Breast epithelium (tissue), 4 donors: Measurements from ENCODE around the gene MAN1C1. TPM values are rescaled to one million over a fixed set of nuclear protein-coding genes. Genes with fewer than 3 reads are reported as not detected.

Experiments
- DNase-seq, 2 donors: peaks; one replicate each; pipeline ENCODE4 v3.0.0-alpha.2; 2019; ENCODE audit warnings: low spot score in 2 of 2
- H3K27ac ChIP-seq, 2 donors: fragments of 200-600 bp; sonication (generic) in 1 of 2; one replicate each; pipeline ENCODE4 v1.5.1; 2016 to 2019; ENCODE audit warnings: mild to moderate bottlenecking in 1 of 2
- H3K27me3 ChIP-seq, 2 donors: fragments of 200-600 bp; sonication (generic) in 1 of 2; one replicate each; pipeline versions ENCODE4 v1.5.1 to v1.6.0; 2017 to 2019; ENCODE audit warnings: control low read depth in 1 of 2, mild to moderate bottlenecking in 1 of 2
- H3K36me3 ChIP-seq: fragments of 200-600 bp; one replicate; pipeline ENCODE4 v1.5.1; 2019
- H3K4me1 ChIP-seq, 2 donors: fragments of 200-600 bp; sonication (generic); one replicate each; pipeline ENCODE4 v1.5.1; 2016 to 2019; ENCODE audit warnings: control low read depth in 1 of 2
- H3K4me3 ChIP-seq, 3 donors: fragments of 200-600 bp; sonication (generic); 1 replicate in 2 of 3; 2 replicates in 1 of 3; pipeline ENCODE4 v1.5.1; 2016 to 2019; ENCODE audit warnings: mild to moderate bottlenecking in 3 of 3, moderate library complexity in 2 of 3
- H3K9me3 ChIP-seq, 2 donors: fragments of 200-600 bp; sonication (generic) in 1 of 2; one replicate each; pipeline ENCODE4 v1.5.1; 2016 to 2019; ENCODE audit warnings: control low read depth in 1 of 2
- POLR2A ChIP-seq: fragments of 450-650 bp; IDR thresholded peaks from one replicate; pipeline ENCODE4 v1.6.1; 2016; ENCODE audit warnings: antibody characterized with exemption, mild to moderate bottlenecking, moderate library complexity
- POLR2AphosphoS5 ChIP-seq, 3 donors: sonication (generic); formaldehyde crosslinking; IDR thresholded peaks; one replicate each; pipeline ENCODE4 v1.6.1; 2017; ENCODE audit warnings: antibody characterized with exemption in 3 of 3
- intact Hi-C: fragments of 100-400 bp; cut with DNase I; formaldehyde crosslinking; loops from one replicate; pipeline ENCODE4 v1.15.1; 2023; ENCODE audit warnings: low total_unique reads
- total RNA-seq, 3 donors: library from RNA; depleted of rRNA; stranded (reverse); fragments of >200 nt; gene quantifications; one replicate each; pipeline ENCODE4 v1.1.0, GENCODE V29; 2016
- TF ChIP-seq, protein P1 (sequence below), 3 donors: fragments of 450-650 bp; IDR thresholded peaks; one replicate each; pipeline ENCODE4 v1.5.1; 2016 to 2017; ENCODE audit warnings: antibody characterized with exemption in 3 of 3, mild to moderate bottlenecking in 3 of 3, moderate library complexity in 3 of 3

MAN1C1 gene
- total RNA-seq, 3 donors from 2014 or later: 6.7 to 13.8 (median 6.9) TPM

DNA sequence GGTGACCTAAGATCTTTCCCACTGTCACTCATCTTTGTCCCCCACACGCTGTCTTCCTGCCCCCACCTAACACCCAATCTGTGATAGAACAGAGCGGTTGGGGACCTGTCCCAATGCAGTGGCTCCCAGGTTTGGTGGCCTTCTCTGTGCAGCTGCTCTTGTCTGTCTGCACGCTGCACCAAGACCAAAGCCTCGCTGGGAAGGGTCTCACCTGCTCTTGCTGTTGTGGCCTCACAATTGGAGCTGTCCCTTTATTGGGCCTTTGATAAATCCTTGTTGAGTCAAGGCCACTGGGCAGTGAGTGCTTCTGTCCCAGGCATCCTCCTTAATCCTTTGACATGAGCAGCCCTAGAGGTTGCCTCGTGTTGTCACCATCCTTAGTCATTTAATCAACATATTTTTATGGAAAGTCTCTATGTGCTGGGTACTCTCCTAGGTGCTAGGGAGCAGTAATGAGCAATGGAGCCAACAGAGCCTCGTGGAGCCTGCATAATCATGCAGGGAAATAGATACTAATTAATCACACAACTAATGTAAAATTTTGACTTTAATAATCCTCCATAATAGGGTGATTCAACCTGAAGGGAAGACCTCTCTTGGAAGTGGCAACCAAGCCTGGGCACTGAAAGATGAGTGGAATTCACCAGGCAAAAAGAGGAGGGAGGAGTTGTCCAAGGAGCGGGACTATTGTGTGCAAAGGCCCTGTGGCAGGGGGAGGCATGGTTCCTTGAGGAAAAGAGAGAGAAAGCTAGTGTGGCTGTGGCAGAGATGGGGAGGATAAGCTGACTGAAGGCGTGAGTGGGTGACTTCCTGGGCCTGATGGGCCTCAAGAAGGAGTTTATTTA is 57.6 kb downstream of the MAN1C1 start:
- TF ChIP-seq POLR2A: no peak
- TF ChIP-seq POLR2AphosphoS5 (IDR thresholded peaks at IDR 0.05): no peak
- TF ChIP-seq, protein P1, sequence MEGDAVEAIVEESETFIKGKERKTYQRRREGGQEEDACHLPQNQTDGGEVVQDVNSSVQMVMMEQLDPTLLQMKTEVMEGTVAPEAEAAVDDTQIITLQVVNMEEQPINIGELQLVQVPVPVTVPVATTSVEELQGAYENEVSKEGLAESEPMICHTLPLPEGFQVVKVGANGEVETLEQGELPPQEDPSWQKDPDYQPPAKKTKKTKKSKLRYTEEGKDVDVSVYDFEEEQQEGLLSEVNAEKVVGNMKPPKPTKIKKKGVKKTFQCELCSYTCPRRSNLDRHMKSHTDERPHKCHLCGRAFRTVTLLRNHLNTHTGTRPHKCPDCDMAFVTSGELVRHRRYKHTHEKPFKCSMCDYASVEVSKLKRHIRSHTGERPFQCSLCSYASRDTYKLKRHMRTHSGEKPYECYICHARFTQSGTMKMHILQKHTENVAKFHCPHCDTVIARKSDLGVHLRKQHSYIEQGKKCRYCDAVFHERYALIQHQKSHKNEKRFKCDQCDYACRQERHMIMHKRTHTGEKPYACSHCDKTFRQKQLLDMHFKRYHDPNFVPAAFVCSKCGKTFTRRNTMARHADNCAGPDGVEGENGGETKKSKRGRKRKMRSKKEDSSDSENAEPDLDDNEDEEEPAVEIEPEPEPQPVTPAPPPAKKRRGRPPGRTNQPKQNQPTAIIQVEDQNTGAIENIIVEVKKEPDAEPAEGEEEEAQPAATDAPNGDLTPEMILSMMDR (IDR thresholded peaks at IDR 0.05): no peak
- H3K4me1 ChIP-seq: no peaks in the 10 kb centered on the region
- H3K27ac ChIP-seq: no peak overlapping the region
- no peak overlapping the region for H3K4me3 ChIP-seq
- H3K36me3 ChIP-seq: no peaks in the 10 kb centered on the region
- intact Hi-C loops: no loop called here
- DNase-seq: no peak
- no peaks in the 10 kb centered on the region for H3K27me3 ChIP-seq
- no peaks in the 10 kb centered on the region for H3K9me3 ChIP-seq

DNA sequence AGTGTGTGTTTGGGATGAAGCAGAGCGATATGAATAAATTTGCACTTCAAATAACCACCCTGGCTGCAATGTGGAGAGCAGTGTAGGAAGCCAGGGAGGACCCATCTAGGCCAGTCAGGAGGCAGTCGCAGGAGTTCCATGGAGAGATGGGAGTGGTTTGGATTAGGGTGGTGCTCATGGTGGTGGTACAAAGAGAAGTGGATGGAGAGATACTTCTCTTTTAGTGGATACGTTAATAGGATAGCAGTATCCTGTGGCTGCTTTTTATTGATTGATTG is 58.2 kb downstream of the MAN1C1 start:
- Histone ChIP-seq H3K27ac (no peak overlapping the region), H3K4me1 (no peaks in the 10 kb centered on the region), H3K27me3 (no peaks in the 10 kb centered on the region), H3K4me3 (no peak overlapping the region), H3K9me3 (no peaks in the 10 kb centered on the region), H3K36me3 (no peaks in the 10 kb centered on the region)
- intact Hi-C loops: no loop called here
- TF ChIP-seq, protein P1 (IDR thresholded peaks at IDR 0.05): no peak
- TF ChIP-seq POLR2AphosphoS5 (IDR thresholded peaks at IDR 0.05) (no peak), POLR2A (no peak)
- no peak for DNase-seq

DNA sequence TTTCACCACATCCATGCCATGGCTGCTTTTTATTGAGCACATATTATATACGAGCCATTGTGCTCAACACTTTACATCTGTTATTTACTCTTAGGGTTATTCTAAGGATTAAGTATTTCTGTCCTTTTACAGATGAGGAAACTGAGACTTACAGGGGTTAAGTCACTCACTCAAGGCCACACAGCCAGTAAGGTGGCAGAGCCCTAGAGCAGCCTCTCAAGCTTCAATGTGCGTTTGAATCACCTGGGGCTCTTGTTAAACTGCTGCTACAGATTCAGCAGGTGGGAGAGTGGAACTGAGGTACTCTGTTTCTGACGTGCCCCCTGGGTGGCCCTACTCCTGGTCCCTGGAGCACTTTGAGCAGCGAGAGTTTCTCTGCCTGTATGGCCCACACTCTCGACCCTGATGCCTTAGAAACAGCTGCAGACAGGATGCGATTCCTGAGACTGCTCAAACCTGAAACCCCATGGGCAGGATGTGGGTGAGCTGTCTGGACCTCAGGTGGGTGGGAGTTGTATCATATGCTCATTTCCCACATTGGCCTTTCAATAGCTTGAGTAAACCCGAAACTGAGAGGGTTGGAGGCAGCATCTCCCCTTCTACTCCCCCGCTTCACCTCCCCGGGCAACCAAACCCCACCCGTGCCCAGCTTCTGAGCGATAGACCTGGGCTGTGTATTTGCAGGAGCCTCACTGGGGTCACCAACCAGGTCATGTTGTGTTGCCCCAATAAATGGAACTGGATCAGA is 59.3 kb downstream of the MAN1C1 start:
- Histone ChIP-seq H3K9me3 (no peaks in the 10 kb centered on the region), H3K27me3 (no peaks in the 10 kb centered on the region), H3K36me3 (no peaks in the 10 kb centered on the region), H3K4me3 (no peak overlapping the region), H3K27ac (no peak overlapping the region), H3K4me1 (no peaks in the 10 kb centered on the region)
- intact Hi-C loops: no loop called here
- no peak for DNase-seq
- TF ChIP-seq POLR2AphosphoS5 (IDR thresholded peaks at IDR 0.05): no peak
- no peak for TF ChIP-seq POLR2A
- TF ChIP-seq, protein P1 (IDR thresholded peaks at IDR 0.05): no peak

DNA sequence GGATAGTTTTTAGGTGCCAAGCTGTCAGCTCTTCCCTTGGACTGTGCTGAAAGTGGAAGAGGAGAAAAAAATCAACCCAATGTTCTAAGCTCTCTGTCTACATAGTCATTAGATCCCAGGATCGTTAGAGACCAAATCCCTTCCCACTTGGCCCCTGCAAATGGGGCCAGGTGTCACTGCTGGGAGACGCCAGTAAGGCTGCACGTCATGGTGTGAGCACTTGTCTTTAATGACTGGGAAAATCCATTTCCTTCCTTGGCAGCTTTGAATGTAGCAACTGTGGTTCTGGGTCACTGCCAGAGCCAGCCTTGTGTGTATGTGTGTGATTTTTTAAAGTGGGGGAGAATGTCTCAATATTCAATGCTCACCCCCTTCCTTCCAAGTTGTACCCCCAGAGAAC is 59.9 kb downstream of the MAN1C1 start:
- H3K9me3 ChIP-seq: no peaks in the 10 kb centered on the region
- no peak overlapping the region for H3K27ac ChIP-seq
- TF ChIP-seq POLR2AphosphoS5 (IDR thresholded peaks at IDR 0.05) (no peak), POLR2A (no peak)
- TF ChIP-seq, protein P1 (IDR thresholded peaks at IDR 0.05): no peak
- intact Hi-C loops: no loop called here
- H3K4me3 ChIP-seq: no peak overlapping the region
- DNase-seq: no peak
- no peaks in the 10 kb centered on the region for H3K4me1 ChIP-seq
- H3K27me3 ChIP-seq: no peaks in the 10 kb centered on the region
- H3K36me3 ChIP-seq: no peaks in the 10 kb centered on the region

DNA sequence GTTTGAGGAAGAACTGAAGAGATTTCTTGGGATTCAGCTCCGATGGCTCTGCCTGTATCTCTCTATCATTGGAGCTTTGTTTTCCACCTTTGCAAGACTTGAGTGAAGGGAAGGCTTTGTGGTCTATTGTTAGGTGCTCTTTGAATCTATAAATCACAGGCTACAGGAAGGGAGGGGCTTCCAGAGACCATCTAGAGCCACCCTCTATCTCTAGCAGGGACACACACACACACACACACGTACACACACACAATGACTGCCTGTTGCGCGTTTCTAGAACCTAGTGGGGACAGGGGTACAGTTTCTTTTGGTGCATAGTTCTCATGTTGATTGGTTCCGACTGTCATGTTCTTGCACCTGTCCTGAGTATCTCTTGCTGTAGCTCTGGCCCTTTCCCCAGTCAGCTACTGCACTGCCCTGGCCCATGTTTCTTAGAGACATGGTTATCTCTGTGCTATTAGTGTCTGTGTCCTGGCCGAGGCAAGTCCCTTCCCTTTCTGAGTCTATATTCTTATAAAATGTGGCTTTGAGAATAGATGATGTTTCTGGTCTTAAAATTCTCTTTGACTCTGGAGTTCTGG is 60.7 kb downstream of the MAN1C1 start:
- H3K9me3 ChIP-seq: no peaks in the 10 kb centered on the region
- no peaks in the 10 kb centered on the region for H3K36me3 ChIP-seq
- TF ChIP-seq POLR2A (no peak), POLR2AphosphoS5 (IDR thresholded peaks at IDR 0.05) (no peak)
- TF ChIP-seq, protein P1 (IDR thresholded peaks at IDR 0.05): no peak
- no peaks in the 10 kb centered on the region for H3K4me1 ChIP-seq
- no peak overlapping the region for H3K4me3 ChIP-seq
- no peak overlapping the region for H3K27ac ChIP-seq
- intact Hi-C loops: no loop called here
- DNase-seq: no peak
- no peaks in the 10 kb centered on the region for H3K27me3 ChIP-seq
